Lung (tissue), 12 donors: ENCODE data around the gene GALNT2. TPM values are rescaled to one million over a fixed set of nuclear protein-coding genes. Genes with fewer than 3 reads are reported as not detected.

ENCODE experiments used
- ATAC-seq: fragments of 200-7000 bp; cut with Tn5 transposase; one replicate; pipeline ENCODE4 v1.9.1; 2020; ENCODE audit warnings: moderate number of reproducible peaks; ENCODE audit not compliant: insufficient read depth, low FRiP score
- DNase-seq, 3 donors: peaks; one replicate each; pipeline ENCODE4 v3.0.0-alpha.2; 2013 to 2017
- H3K27ac ChIP-seq, 2 donors: one replicate each; pipeline ENCODE4 v1.5.1; 2013; ENCODE audit warnings: mild to moderate bottlenecking in 2 of 2, moderate library complexity in 2 of 2, control low read depth in 1 of 2, inconsistent platforms in 1 of 2, low read depth in 1 of 2, low read length in 1 of 2
- H3K27me3 ChIP-seq, 3 donors: one replicate each; pipeline ENCODE4 v1.5.1; 2013; ENCODE audit warnings: low read length in 2 of 3; ENCODE audit not compliant: control insufficient read depth in 3 of 3, insufficient read depth in 3 of 3
- H3K36me3 ChIP-seq, 4 donors: one replicate each; pipeline ENCODE4 v1.5.1; 2013; ENCODE audit warnings: low read length in 4 of 4, mild to moderate bottlenecking in 1 of 4, moderate library complexity in 1 of 4; ENCODE audit not compliant: control insufficient read depth in 4 of 4, insufficient read depth in 4 of 4
- H3K4me1 ChIP-seq, 5 donors: one replicate each; pipeline ENCODE4 v1.5.1; 2013; ENCODE audit warnings: low read length in 5 of 5, mild to moderate bottlenecking in 2 of 5, moderate library complexity in 1 of 5; ENCODE audit not compliant: control insufficient read depth in 5 of 5, insufficient read depth in 5 of 5
- H3K4me3 ChIP-seq: one replicate; pipeline ENCODE4 v1.5.1; 2013; ENCODE audit warnings: mild to moderate bottlenecking, control low read depth, moderate library complexity
- H3K9ac ChIP-seq, 2 donors: one replicate each; pipeline ENCODE4 v1.5.1; 2013; ENCODE audit warnings: low read length in 2 of 2, control low read depth in 1 of 2; ENCODE audit not compliant: insufficient read depth in 1 of 2
- H3K9me3 ChIP-seq, 4 donors: one replicate each; pipeline ENCODE4 v1.5.1; 2013; ENCODE audit warnings: low read length in 3 of 4, mild to moderate bottlenecking in 1 of 4, moderate library complexity in 1 of 4; ENCODE audit not compliant: control insufficient read depth in 4 of 4, insufficient read depth in 3 of 4
- CTCF ChIP-seq: IDR thresholded peaks from 2 replicates; pipeline ENCODE4 v1.5.1; 2012; ENCODE audit warnings: mild to moderate bottlenecking; ENCODE audit errors: control extremely low read depth, extremely low read depth
- WGBS, 2 donors: extraction: QIAGEN DNeasy Blood & Tissue Kit; methylation state at CpG; one replicate each; pipeline ENCODE4 v1.1.7; 2013; 5-methylcytosine and 5-hydroxymethylcytosine counted together
- polyA plus RNA-seq, 2 donors: library from polyadenylated mRNA; stranded (reverse); fragments of 200-250 nt; gene quantifications; one replicate each; pipeline ENCODE4 v1.2.1, GENCODE V29; 2013
- total RNA-seq, 2 donors: library from RNA; depleted of rRNA in 1 of 2; stranded (reverse); fragments of >200 nt in 1 of 2; gene quantifications; one replicate each; pipeline ENCODE4 v1.2.1, GENCODE V29; 2014 to 2021
- donor health status: control.
- donor health status: control.
- donor health status: Bipolar disorder and iron deficiency.
- donor health status: healthy.
- donor health status: DM: yes; HTN: yes; CAD: no.

Gene GALNT2
- total and polyA plus RNA-seq, 4 donors: 23.1 to 101 (median 58.9) TPM

- DNase-seq: no peak
- no peaks in the 10 kb centered on the region for H3K9me3 ChIP-seq
- no peaks in the 10 kb centered on the region for H3K27me3 ChIP-seq
- H3K4me3 ChIP-seq: no peak overlapping the region
- no peak overlapping the region for H3K27ac ChIP-seq
- no peak for ATAC-seq
- H3K9ac ChIP-seq: no peak overlapping the region
- no peak for TF ChIP-seq CTCF
- H3K36me3 ChIP-seq: no peaks in the 10 kb centered on the region
- 91 to 95% methylated on average over 11 of the region's 11 CpGs for WGBS, 2 donors
- H3K4me1 ChIP-seq: peaks cover 5 to 25% (median 6%) of the 10 kb centered on the region in 5 donors
Measured at GRCh38 chr1:230148768-230149469, 81.9 kb downstream of the GALNT2 start.

- TF ChIP-seq CTCF: no peak
- H3K36me3 ChIP-seq: no peaks in the 10 kb centered on the region
- no peaks in the 10 kb centered on the region for H3K9me3 ChIP-seq
- no peak overlapping the region for H3K27ac ChIP-seq
- WGBS, 2 donors: 37 to 70% methylated on average over 15 of the region's 15 CpGs
- no peak overlapping the region for H3K4me3 ChIP-seq
- DNase-seq (no peak), ATAC-seq (no peak)
- no peaks in the 10 kb centered on the region for H3K27me3 ChIP-seq
- no peak overlapping the region for H3K9ac ChIP-seq
- H3K4me1 ChIP-seq: peaks cover 5 to 28% (median 15%) of the 10 kb centered on the region in 5 donors
Measured at GRCh38 chr1:230149751-230150584, 82.9 kb downstream of the GALNT2 start.

GRCh38 chr1:230150615-230151014 is 83.6 kb downstream of the GALNT2 start:
- no peak overlapping the region for H3K27ac ChIP-seq
- H3K27me3 ChIP-seq: no peaks in the 10 kb centered on the region
- H3K4me3 ChIP-seq: no peak overlapping the region
- H3K36me3 ChIP-seq: no peaks in the 10 kb centered on the region
- ATAC-seq (no peak), DNase-seq (peak in 2 of 3 donors; percentile 24 to 63)
- H3K9ac ChIP-seq: no peak overlapping the region
- H3K9me3 ChIP-seq: no peaks in the 10 kb centered on the region
- peaks cover 5 to 24% (median 16%) of the 10 kb centered on the region in 5 donors for H3K4me1 ChIP-seq
- TF ChIP-seq CTCF: no peak
- 75 to 79% methylated on average over 7 of the region's 7 CpGs for WGBS, 2 donors
